ENCODE results near the gene MMP24.
"Not testable (repeated sequence)": the region's sequence is repeated elsewhere in the genome, so short reads cannot be mapped to it uniquely, and the experiment has no call there.

MMP24 gene

GRCh38 chr20:35191419-35192117, 34.9 kb upstream of the MMP24 start:
- no peak overlapping the region for H3K27ac ChIP-seq
- TF ChIP-seq Cebpa-rat (IDR thresholded peaks at IDR 0.05) = no peak
- H3K4me1 ChIP-seq = no peaks in the 10 kb centered on the region
- H3K27me3 ChIP-seq = no peaks in the 10 kb centered on the region
- no peak overlapping the region for H3K4me2 ChIP-seq
- H3K36me3 ChIP-seq = no peaks in the 10 kb centered on the region
- H3K4me3 ChIP-seq = no peak overlapping the region
- H4K20me1 ChIP-seq = no peaks in the 10 kb centered on the region
- no peak overlapping the region for H3K9ac ChIP-seq
- H3K9me3 ChIP-seq (replicated peaks in 1 of 11) = peaks cover 9 to 15% (median 12%) of the 10 kb centered on the region in 11 experiments

DNA sequence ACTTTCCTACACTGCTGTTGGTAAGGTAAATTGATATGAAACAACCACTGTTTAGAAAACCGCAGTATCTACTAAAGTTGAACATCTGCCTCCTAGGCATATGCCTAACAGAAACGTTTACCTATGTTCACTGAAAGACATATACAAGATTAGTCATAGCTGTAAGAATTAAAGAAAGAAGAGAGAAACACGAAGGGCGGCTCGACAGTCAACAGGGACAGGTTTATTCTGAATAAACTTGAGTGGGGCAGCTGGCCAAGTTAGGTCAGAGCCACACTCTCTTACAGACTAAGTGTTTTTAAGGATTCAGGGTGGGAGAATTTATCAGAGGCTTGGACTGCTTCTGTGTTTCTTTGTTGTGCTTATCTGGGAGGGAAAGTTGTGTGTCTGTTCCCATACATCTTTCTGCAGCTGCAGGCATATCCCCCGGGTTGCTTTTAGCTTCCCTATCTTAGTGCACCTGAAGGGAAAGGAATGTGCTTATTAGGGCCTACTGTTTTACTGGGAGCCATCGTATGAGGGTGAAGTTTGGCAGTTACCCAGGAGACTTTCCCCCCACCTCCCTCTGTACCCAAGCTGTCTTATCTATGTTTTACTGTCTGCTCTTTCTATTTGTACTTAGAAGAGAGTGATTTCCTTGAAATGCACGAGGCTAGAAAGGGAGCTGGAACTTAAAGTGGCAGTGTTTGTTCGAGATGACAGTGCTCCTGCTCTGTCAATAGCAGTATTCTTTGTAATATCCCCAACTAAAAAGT, 34.2 kb upstream of the MMP24 start:
- H3K27me3 ChIP-seq = no peaks in the 10 kb centered on the region
- TF ChIP-seq Cebpa-rat (IDR thresholded peaks at IDR 0.05) = no peak
- no peak overlapping the region for H3K9ac ChIP-seq
- H4K20me1 ChIP-seq = no peaks in the 10 kb centered on the region
- no peak overlapping the region for H3K4me2 ChIP-seq
- peaks cover 16 to 22% (median 19%) of the 10 kb centered on the region in 11 experiments for H3K9me3 ChIP-seq (replicated peaks in 1 of 11)
- H3K4me1 ChIP-seq = no peaks in the 10 kb centered on the region
- H3K27ac ChIP-seq = no peak overlapping the region
- no peaks in the 10 kb centered on the region for H3K36me3 ChIP-seq
- H3K4me3 ChIP-seq = no peak overlapping the region

DNA sequence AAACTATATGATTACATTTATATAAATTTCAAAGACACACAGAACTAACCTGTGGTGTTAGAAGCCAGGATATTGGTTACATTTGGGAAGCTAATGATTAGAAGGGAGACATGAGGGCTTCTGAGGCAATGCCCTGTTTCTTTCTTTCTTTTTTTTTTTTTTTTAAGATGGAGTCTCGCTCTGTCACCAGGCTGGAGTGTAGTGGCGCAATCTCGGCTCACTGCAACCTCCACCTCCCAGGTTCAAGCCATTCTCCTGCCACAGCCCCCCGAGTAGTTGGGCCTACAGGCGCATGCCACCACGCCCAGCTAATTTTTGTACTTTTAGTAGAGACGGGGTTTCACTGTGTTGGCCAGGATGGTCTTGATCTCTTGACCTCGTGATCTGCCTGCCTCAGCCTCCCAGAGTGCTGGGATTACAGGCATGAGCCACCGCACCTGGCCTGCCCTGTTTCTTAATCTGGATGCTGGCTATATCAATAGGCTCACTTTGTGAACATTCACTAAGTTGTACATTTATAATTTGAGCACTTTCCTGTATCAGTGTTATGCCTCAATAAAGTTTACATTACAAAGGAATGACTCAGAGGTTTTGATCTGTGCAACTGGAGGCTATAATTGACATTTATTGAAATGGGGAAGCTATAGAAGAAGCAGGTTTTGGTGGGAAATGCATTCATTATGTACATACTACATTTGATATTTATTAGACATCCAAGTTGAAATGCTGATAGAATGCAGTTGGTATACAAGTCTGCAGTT, 33.3 kb upstream of the MMP24 start:
- not testable (repeated sequence) for H3K27me3 ChIP-seq, H3K9ac ChIP-seq

GRCh38 chr20:35196313-35196712, 30.2 kb upstream of the MMP24 start:
- no peak overlapping the region for H3K9ac ChIP-seq
- no peak overlapping the region for H3K4me2 ChIP-seq
- no peak overlapping the region for H3K4me3 ChIP-seq
- H3K27me3 ChIP-seq = no peaks in the 10 kb centered on the region
- H4K20me1 ChIP-seq = no peaks in the 10 kb centered on the region
- no peak for TF ChIP-seq Cebpa-rat (IDR thresholded peaks at IDR 0.05)
- H3K4me1 ChIP-seq = peaks cover 0 to 13% (median 0%) of the 10 kb centered on the region in 10 experiments; a peak in 1 of 20 replicates
- H3K9me3 ChIP-seq (replicated peaks in 1 of 11) = peaks cover 39 to 48% (median 45%) of the 10 kb centered on the region in 11 experiments
- H3K36me3 ChIP-seq = peaks cover 0 to 11% (median 6%) of the 10 kb centered on the region in 11 experiments; a peak in 4 of 22 replicates
- H3K27ac ChIP-seq = no peak overlapping the region

More for the DNA sequence above, 33.3 kb upstream of the MMP24 start:
- H4K20me1 ChIP-seq, H3K4me2 ChIP-seq, H3K36me3 ChIP-seq, H3K4me1 ChIP-seq, H3K4me3 ChIP-seq, H3K27ac ChIP-seq: not testable (repeated sequence)
- H3K9me3 ChIP-seq (replicated peaks in 1 of 11) = peaks cover 22 to 30% (median 28%) of the 10 kb centered on the region in 11 experiments

DNA sequence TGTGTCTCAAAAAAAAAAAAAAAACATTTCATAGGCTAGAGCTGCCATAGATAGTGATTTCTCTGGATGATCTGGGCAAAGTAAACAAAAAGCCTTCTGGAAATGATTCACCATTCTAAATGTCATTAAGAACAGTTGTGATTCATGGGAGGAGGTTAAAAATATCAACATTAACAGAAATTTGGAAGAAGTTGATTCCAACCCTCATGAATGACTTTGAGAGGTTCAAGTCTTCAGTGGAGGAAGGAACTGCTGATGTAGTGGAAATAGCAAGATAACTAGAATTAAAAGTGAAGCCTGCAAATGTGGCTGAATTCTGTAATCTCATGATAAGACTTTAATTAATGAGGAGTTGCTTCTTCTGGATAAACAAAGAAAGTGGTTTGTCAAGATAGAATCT, 26.8 kb upstream of the MMP24 start:
- H3K9me3 ChIP-seq (replicated peaks in 1 of 11) = peaks cover 39 to 48% (median 45%) of the 10 kb centered on the region in 11 experiments
- H3K27ac ChIP-seq = no peak overlapping the region; a peak in 1 of 22 replicates
- H4K20me1 ChIP-seq = no peaks in the 10 kb centered on the region
- H3K36me3 ChIP-seq = peaks cover 0 to 11% (median 6%) of the 10 kb centered on the region in 11 experiments; a peak in 4 of 22 replicates
- no peak overlapping the region for H3K4me2 ChIP-seq
- H3K4me3 ChIP-seq = no peak overlapping the region
- peaks cover 0 to 13% (median 0%) of the 10 kb centered on the region in 10 experiments; a peak in 1 of 20 replicates for H3K4me1 ChIP-seq
- TF ChIP-seq Cebpa-rat (IDR thresholded peaks at IDR 0.05) = no peak
- H3K27me3 ChIP-seq = no peaks in the 10 kb centered on the region
- H3K9ac ChIP-seq = no peak overlapping the region

DNA sequence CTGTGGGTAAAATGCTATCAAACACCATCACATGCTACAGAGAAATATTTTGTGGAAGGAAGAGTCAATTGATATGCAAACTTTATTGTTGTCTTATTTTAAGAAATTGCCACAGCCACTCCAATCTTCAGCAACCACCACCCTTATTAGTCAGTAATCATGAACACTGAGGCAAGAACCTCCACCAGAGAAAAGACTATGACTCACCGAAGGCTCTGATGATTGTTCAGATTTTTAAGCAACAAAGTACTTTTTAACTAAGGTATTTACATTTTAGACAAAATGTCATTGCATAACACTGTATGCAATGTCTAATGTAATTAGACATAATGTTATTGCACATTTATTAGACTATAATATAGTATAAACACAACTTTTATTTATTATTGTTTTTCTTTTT, 26.2 kb upstream of the MMP24 start:
- H3K27ac ChIP-seq = no peak overlapping the region; a peak in 1 of 22 replicates
- H3K9ac ChIP-seq = no peak overlapping the region
- peaks cover 0 to 13% (median 0%) of the 10 kb centered on the region in 10 experiments; a peak in 1 of 20 replicates for H3K4me1 ChIP-seq
- TF ChIP-seq Cebpa-rat (IDR thresholded peaks at IDR 0.05) = no peak
- H4K20me1 ChIP-seq = no peaks in the 10 kb centered on the region
- no peak overlapping the region for H3K4me3 ChIP-seq
- H3K4me2 ChIP-seq = no peak overlapping the region
- H3K9me3 ChIP-seq (replicated peaks in 1 of 11) = peaks cover 39 to 47% (median 45%) of the 10 kb centered on the region in 11 experiments
- peaks cover 0 to 11% (median 6%) of the 10 kb centered on the region in 11 experiments; a peak in 4 of 22 replicates for H3K36me3 ChIP-seq
- H3K27me3 ChIP-seq = no peaks in the 10 kb centered on the region

GRCh38 chr20:35201467-35201866, 25.0 kb upstream of the MMP24 start:
- not testable (repeated sequence) for H3K27me3 ChIP-seq, H3K4me2 ChIP-seq, H3K9ac ChIP-seq, H3K27ac ChIP-seq, H3K4me3 ChIP-seq, H4K20me1 ChIP-seq
- Histone ChIP-seq H3K4me1 (peaks cover 0 to 13% (median 0%) of the 10 kb centered on the region in 10 experiments; a peak in 1 of 20 replicates), H3K9me3 (replicated peaks in 1 of 11) (peaks cover 31 to 36% (median 34%) of the 10 kb centered on the region in 11 experiments), H3K36me3 (peaks cover 0 to 11% (median 6%) of the 10 kb centered on the region in 11 experiments; a peak in 4 of 22 replicates)

DNA sequence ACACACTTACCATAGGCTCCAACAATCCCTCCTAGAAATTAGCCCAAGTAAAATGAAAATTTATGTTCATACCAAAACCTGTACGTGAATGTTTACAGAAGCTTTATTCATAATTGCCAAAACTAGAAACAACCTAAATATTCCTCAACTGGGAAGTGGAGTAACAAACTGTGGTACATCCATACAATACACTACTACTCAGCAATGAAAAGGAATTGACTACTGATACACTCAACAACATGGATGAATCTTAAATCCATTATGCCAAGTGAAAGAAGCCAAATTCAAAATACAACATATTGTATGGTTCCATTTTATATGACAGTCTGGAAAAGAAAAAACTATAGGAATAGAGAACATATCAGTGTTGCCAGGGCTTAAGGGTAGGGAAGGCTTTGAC, 19.7 kb upstream of the MMP24 start:
- no peaks in the 10 kb centered on the region; a peak in 2 of 22 replicates for H3K36me3 ChIP-seq
- H3K27me3 ChIP-seq = no peaks in the 10 kb centered on the region
- TF ChIP-seq Cebpa-rat (IDR thresholded peaks at IDR 0.05) = no peak
- H3K27ac ChIP-seq = no peak overlapping the region
- no peaks in the 10 kb centered on the region for H4K20me1 ChIP-seq
- H3K4me3 ChIP-seq = no peak overlapping the region
- H3K9me3 ChIP-seq (replicated peaks in 1 of 11) = no peaks in the 10 kb centered on the region; a peak in 2 of 22 replicates
- H3K4me1 ChIP-seq = no peaks in the 10 kb centered on the region
- H3K4me2 ChIP-seq = no peak overlapping the region
- no peak overlapping the region for H3K9ac ChIP-seq
